LNCAP (cell line): ENCODE data around the gene CACNA1G.

Source experiments
- CTCF ChIP-seq: fragments of 450-650 bp; IDR thresholded peaks from 2 replicates; pipeline ENCODE4 v1.5.1; 2017; ENCODE audit warnings: mild to moderate bottlenecking

The CACNA1G gene

GRCh38 chr17:50647187-50647586 is 86.7 kb downstream of the CACNA1G start:
- no peak for TF ChIP-seq CTCF

- TF ChIP-seq CTCF, result no peak
Observed at GRCh38 chr17:50649042-50649908, 88.8 kb downstream of the CACNA1G start.

- no peak for TF ChIP-seq CTCF
Observed at GRCh38 chr17:50651661-50652060, 91.1 kb downstream of the CACNA1G start.

DNA sequence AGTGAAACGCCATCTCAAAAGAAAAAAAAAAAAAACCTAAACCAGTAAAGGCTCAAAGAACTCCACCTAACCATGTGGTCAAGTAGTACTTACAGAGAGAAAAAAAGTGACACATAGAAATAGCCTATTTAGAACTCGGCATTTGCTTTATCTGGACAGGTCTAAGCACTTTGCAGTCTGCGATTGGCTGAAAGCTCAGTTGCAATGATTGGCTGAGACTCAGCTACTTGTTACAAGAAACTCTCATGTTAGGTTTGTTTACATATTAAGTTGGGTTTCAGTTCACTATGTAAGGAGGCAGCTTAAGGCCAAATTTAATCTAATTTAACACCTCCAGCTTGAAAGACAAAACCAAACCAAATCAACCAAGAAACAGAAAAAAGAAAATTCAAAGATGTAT is 93.2 kb downstream of the CACNA1G start:
- TF ChIP-seq CTCF, result no peak

GRCh38 chr17:50656509-50656908 is 96.0 kb downstream of the CACNA1G start:
- no peak for TF ChIP-seq CTCF

GRCh38 chr17:50657054-50657453 is 96.5 kb downstream of the CACNA1G start:
- TF ChIP-seq CTCF, result no peak

DNA sequence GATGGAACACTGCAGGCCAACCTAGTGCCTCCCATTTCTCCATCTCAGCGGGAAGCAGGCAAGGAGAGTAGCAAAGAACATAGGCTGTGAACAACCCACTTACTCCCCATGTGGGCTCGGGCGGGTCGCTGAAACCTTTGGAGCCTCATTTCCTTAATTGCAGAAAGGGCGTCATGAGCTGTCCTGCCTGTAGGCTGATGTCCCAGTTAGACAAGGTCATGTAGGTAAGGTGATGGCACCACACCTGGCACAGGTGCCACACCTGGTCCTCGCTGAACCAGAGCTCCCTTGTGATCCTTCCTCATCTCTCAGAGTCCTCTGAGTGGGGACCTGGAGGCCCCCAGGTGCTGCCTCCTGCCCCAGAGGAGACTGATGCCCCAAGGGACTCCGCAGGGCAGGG is 97.1 kb downstream of the CACNA1G start:
- TF ChIP-seq CTCF, result no peak
